Esophagus mucosa (tissue), 1 donor: ENCODE results near the gene C6orf47. TPM values are rescaled to one million over a fixed set of nuclear protein-coding genes. Genes with fewer than 3 reads are reported as not detected.
A peak's percentile ranks its signal among the peaks of the same experiment; 100 is the strongest.

ENCODE experiments used
- ATAC-seq: fragments of 200-7000 bp; cut with Tn5 transposase; one replicate; pipeline ENCODE4 v1.9.1; 2020
- total RNA-seq: library from RNA; stranded (reverse); gene quantifications from one replicate; pipeline ENCODE4 v1.2.4, GENCODE V29; 2023
- donor health status: DM: yes; HTN: yes; CAD: no.

Gene C6orf47
- total RNA-seq, 1 donor from 2014 or later: 18.1 TPM

DNA sequence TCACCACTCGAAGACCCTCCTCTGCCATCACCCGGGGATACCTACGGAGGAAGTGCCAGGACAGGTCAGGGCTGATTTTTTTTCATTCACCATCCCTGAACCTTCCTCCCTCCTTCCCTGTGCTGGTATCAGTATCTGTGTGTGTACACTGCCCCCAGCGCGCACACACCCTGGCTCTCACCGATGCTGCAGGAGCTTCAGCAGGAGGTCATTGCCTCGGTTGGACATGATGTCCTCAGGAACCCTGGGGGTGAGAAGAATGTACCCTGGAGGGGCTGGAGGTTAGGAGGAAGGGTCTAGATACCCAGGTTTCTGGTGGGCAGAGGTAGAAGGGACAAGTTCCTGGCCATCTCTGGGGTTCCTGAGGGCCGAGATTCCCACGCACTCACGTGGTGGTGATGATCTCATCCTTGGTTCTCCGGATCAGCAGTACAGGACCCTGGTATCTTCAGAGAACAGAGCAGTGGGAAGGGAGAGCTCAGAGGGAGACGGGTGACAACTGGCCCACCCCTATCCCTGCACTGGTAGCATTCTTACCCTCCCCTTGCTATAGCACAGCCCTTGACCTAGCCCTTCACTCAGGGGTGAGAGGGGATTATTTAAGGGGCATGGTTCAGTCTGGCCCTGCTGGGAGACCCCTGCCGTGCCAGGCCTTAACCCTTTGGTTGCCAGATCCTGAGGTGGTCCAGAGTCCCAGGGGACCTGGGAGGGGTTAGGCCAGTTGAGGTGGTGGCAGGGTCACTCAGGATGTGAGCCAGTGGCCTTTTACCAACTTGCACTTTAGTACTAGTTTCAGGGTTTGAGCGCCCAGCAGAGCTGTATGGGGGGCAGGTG lies 27.5 kb upstream of the C6orf47 start:
- no peak for ATAC-seq

DNA sequence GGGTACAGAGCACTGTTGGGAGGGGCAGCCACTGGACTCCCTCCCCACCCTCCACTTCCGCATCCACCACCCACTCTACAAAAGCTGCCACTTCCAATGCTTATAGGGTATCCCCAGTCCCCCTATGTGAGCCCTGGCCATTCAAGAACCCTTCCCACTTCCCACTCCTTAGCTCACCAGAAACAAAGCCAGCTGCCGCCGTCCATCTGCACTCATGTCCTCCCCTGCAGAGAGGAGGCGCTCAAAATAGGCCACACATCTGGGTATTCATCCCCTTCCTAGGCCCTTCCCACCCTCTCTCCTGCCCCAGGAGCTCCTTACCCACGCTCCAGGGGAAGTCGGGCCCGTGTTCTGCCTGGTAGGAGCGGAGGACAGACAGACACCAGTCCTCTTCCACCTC lies 26.7 kb upstream of the C6orf47 start:
- ATAC-seq: no peak

DNA sequence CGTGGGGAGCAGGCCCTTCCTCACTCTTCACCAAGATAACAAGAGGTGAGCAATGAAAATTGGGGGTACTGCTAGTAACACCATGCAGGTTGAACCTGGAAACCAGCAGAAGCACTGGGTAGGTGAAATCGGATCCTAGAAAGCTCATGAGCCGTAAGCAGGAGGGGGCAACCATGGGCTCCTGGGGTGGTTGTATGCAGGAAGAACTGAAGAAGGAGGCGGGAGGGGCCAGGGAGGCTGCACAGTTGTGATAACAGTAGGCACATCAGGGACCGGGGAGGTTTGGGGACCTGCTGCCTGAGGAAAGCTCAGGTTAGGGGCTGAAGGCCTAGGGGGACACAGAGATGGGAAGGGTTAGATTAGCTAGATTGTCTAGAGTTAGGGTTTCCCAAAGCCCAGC lies 25.9 kb upstream of the C6orf47 start:
- no peak for ATAC-seq

DNA sequence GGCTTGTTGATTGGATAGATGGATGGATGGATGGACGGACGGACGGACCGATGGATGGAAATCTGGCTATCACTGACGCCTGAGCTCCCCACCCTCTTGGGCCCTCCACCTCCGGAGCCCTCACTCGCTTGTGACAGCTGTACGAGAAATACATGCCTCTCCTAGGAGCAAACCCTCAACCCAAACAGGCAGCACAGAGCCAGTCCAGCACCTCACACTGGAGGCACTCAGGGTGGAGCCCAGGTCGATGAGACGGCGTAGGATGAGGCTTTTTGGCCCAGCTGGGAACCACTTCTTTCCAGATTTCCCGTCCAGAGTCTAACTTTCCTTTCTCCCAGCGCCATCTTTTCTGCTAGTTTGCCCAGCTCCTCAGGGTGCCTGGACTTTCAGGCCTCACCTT lies 23.0 kb upstream of the C6orf47 start:
- no peak for ATAC-seq

DNA sequence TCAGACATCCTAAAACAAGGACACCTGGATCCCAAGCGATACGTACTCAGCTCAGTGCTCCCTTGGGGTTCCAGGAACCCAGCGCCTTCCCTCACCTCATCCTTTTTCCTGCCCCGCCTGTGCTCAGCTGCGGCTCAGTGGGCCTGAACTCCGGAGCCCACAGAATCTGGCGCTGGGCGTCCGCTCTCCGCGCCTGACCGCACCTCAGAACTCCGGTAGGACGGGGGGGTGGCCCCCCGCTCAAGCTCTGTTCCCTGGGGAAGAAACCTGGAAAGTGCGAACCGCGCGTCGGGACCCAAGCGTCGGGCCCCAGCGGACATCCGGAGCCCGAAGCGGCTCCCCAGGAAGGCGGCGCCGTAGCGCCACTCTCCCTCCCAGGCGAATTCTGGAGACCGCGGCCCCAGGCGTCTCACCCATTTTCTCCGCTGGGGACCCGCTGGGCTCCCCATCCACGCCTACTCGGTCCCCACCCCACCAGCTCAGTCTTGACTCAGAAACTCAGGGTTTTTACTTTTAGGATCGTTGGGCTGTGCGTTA lies 20.6 kb upstream of the C6orf47 start:
- ATAC-seq: peak; percentile 39

DNA sequence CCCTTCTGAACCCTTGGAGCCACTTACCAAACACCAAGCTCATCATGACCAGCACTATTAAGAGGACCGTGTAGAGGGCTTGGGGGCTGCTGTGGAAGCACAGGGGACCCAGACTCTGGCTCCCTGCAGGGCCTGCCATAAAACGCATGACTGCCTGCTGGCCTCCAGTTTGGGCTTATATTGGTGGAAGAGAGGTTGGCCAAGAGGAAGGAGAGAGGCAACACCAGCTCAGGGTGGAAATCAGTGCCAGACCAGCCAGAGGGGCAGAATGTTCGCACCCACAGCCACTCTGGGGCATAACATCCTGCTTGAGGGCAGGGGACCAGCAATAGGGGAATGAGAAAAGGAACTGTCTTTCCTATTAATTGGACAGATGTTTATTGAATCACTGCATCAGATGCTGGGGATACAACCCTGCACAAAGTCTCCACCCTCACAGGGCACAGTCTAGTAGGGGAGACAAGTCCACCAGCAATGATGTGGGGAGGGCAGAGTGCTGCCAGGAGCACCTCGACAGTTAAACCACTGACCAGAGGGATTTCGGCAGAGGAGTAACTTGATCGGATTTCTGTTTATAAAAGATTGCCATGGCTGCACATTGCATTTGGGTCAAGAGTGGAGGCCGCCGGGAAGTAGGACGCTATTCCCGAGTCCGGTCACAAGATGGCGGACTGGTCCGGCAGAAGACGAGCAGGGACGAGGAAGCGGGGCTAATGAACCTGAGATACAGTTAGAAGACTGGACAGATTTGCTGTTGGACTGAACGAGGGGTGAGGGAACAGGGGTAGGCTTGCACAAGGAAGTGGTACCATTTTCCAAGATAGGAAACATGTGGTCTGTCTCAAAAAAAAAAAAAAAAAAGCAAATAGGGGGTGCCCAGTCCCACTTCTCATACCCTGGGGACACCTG lies 19.9 kb upstream of the C6orf47 start, which contains the start of gene LY6G5C:
Gene LY6G5C (minus strand): TSS at position 842 of the 909 bp plus-strand sequence. CDS start 694 bp downstream, at position 148.
- ATAC-seq: peak; percentile 78

DNA sequence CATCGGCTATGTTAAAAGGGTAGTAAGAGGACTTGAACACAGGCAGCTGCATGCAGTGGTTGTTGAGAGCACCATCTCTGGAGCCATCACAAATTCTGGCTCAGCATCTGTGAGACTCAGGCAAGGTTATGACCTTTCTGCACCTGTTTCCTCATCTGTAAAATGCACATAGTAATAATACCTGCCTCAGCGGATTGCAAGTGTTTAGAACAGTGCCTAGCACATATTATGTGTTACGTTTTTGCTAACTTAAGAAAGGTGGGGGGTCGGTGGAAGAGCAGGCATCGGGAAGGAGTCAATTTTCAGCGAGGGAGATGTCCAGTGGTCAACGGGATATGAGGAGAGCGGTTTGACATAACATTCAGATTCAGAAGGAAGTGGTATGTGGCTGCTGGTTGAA lies 17.4 kb upstream of the C6orf47 start:
- no peak for ATAC-seq

DNA sequence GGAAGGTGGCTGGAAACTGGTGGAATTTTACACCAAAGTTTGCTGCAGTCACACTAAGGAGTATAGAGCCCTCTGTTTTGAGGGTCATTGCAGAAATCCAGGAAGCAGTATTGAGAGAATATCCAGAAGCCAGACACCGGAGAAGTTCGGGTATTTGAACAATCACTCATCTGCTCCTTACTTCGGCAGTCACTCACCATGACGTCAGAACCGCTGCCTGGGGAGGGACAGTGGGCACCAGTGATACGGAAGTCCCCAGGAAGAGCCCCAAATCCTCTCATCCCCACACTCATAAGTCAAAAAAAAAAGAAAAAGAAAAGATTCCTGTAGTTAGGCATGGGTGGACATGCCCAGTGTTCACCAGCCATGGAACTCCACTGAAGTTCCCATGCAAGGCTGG lies 16.3 kb upstream of the C6orf47 start:
- no peak for ATAC-seq

DNA sequence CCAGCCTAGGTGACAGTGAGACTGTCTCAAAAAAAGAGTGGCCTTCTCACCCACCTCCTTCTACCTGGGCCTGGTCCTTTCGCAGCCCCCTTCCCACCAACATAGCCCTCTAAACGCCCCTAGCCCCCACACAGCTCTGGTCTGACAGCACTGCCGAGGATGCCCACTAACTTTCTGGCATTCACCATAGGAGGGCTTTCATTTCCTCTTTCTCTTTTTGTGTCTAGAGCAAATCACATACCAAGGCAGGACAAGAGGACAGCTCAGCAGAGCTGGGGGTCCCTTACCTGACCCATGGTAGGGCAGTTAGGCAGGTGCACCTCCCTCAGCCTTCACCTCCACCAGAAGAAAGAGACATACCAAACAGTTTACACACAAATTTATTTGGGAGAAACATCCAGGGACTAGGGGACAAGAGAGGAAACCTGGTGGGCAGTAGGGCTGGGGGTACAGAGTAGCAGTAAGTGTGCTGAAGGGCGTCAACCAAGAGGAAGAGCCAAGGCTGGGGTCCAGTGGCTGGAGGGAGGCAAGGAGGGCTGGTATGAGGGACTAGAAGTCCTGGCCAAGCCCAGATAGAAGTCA lies 15.8 kb upstream of the C6orf47 start:
- no peak for ATAC-seq

DNA sequence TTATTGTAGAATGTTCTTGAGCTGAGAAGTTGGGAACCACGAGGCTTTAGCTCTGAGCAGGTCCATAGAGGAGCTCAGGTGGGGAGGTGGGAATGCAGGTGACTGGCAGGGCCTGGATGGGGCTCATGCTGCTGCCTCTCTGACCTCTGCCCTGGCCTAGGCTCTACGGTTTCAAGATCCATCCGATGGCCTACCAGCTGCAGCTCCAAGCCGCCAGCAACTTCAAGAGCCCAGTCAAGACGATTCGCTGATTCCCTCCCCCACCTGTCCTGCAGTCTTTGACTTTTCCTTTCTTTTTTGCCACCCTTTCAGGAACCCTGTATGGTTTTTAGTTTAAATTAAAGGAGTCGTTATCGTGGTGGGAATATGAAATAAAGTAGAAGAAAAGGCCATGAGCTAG lies 9.1 kb upstream of the C6orf47 start, which contains the start of gene LY6G5B:
Gene LY6G5B (plus strand): TSS at position 301 of the 400 bp plus-strand sequence. CDS start 975 bp downstream, outside the sequence.
- ATAC-seq: no peak

DNA sequence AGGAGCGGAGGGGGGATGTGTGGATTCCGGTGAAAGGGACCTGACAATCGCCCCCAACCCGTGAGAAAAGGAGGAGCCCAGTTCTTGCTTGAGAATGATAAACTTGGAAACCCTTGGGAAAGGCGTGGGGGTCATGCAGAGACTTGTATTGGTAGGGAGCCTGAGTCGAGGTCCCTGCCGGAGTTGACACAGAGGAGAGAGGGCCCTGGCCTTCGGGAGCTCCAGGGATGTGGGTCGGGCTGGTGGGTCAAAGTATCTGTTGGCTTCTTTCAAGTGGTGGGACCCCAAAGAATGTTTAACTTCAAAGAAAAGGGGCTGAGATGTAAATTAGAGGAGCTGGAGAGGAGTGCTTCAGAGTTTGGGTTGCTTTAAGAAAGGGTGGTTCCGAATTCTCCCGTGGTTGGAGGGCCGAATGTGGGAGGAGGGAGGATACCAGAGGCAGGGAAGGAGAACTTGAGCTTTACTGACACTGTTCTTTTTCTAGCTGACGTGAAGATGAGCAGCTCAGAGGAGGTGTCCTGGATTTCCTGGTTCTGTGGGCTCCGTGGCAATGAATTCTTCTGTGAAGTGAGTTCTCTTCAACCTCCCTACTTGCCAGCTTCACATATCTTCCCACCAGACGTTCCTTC lies 5.9 kb upstream of the C6orf47 start:
- ATAC-seq: no peak

DNA sequence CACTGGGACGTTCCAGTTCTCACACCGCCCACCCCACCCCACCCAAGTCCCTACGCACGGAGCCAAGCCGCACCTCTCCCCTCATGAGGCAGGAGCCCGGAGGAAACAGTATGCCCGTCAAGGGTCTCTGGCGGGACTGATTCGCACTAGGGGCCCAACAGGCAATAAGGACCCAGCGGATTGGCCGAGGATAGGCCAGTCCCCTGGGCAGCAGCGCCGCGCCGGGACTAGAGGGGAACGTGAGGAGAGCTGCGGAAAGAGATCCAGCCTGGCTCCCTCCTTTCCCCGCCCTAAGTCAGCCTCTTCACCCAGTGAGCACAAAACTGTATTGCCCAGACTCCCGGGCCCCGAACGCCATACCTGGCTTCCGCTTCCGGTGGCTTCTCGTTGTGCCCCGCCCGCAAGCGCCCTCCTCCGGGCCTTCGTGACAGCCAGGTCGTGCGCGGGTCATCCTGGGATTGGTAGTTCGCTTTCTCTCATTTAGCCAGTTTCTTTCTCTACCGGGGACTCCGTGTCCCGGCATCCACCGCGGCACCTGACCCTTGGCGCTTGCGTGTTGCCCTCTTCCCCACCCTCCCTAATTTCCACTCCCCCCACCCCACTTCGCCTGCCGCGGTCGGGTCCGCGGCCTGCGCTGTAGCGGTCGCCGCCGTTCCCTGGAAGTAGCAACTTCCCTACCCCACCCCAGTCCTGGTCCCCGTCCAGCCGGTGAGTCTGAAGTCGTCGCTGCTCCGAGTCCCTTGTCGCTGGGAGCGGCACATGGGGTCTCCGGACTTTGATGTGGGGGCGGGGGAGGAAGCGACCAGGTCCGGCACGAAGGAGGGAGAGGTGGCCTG lies 5.1 kb upstream of the C6orf47 start, which contains the start of gene CSNK2B:
Gene CSNK2B (plus strand): TSS at position 580 of the 836 bp plus-strand sequence. CDS start 752 bp downstream, outside the sequence.
- ATAC-seq: peak; percentile 86

DNA sequence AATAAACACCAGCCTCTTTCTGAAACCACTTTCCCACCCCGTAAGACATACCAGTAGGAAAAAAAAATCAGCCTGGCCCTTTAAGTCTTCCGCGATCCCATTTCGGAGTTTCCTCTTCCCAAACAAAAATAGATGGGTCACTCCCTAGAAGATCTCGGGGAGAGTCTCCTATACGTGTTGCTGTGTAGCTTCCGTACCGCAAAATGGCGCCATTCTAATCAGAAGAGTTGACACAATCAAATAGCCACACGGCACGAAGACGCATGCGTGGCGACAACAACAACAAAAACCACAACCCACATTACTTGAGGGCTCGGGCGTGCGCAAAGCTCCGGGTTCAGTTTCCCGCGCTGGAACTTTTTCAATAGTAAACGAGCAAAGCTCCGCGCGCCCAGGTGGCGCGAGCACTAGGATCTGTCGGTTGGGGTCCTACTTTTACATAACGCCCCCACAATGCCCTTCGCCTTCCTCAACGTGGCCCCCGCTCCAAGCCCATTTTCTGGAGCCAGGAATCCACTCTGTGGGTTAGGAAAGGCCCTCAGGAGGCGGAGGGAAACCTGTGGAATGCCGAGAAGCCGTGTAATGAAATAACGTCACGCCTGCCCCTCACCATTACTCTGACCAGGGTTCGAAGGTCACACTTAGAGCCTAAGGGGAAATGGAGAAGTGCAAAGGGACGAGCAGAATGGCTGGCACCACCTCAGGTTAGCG lies 4.4 kb upstream of the C6orf47 start, which contains the start of gene GPANK1:
Gene GPANK1 (minus strand): TSS at position 208 of the 711 bp plus-strand sequence. CDS start 519 bp downstream, outside the sequence.
- peak; percentile 69 for ATAC-seq

DNA sequence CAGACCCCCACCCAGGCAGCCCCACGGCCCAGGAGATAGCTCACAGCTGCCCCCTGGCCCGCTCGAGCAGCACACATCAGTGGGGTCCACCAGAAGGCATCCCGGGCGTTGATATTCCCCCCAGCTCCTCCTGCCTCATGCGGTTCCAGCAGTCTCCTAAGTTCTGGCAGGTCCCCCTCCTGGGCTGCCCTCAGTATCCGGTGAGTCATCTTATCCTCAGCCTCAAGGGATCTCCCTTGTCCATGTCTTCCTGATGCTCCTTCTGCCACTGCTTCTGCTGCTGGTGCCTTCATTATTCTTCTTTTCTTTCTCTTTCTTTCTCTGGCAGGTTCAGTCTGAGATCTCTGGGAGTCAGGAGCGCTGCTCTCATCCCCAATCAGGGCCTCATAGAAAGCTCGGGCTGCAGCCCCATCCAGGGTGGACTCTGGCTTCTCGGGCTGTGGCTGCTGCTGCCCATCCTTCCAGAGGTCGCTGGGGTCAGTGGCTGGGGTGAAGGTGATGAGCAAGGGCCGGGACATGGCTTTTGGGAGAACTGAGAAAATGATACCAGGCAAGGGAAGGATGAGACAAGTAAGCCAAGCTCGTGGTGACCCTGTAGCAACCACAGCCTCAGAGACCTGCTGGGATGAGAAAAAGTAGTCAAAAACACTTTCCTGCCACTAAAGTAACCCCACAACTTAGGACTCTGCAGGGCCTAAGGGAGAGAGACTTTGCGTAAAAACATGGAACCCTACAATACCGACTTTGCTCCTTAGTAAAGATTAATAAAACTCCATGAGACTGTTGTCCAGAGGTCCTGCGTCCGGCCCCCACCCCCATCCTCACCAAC lies 3.6 kb upstream of the C6orf47 start:
- peak; percentile 4 for ATAC-seq

DNA sequence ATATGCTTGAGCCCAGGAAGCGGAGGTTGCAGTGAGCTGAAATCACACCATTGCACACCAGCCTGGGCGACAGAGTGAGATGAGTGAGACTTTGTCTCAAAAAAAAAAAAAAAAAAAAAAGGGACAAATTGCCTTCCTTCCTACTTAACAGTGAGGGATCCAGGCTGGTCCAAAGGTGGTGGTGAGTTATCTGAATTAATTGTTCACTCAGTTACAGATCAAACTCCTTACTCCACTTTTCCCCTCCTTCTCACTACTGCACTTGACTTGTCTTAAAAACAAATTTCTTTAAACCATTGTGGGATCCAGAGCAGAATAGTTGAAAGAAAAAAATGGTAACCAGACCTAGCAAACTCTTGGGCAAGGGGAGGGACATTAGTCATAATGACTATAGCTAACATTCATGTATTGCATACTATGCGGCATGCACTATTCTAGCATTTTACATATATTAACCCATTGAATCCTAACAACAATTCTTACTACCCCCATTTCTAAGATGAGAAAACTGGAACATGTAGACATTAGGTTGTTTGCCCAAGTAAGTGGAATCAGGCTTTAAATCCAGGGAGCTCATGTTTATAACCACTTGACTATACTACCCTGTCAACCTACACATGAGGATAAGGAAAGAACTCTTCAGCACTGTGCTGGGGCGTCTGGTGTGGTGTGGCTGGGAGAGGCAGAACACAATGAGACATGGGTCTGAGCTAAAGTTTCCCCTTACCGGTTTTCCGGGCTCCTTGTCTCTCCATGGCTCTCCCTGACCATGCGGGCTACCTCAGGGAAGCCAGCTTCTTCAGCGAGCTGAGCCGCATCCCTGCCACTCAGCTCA lies 2.8 kb upstream of the C6orf47 start:
- ATAC-seq: no peak

DNA sequence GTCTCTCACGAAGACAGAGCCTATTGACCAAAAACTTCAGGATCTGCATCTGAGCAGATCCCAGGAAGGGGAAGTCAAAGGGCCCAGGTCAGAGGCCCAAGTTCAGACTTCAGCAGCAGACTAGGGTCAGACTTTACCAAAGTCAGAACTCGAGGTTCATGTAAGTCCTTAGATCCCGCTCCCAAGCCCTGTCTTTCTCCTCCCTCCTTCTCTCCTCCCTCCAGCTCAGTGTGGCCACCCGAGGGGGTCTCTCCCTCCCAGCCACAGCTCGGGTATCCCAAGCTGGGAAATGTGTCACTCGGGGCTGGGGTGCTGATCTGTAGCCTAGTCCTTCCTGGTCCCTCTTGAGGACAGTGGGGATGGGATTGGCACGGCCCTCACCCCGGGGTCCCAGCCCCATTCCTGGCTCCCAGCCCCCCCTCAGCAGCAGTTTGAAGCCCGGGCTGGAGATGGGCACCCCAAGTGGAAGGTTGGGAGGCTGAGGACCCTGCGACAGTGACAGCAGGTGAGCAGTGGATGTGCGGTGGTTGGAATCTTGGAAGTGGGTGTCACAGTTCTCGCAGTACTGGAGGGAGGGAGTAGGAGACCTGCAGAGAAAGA lies 1.6 kb upstream of the C6orf47 start:
- ATAC-seq: no peak

DNA sequence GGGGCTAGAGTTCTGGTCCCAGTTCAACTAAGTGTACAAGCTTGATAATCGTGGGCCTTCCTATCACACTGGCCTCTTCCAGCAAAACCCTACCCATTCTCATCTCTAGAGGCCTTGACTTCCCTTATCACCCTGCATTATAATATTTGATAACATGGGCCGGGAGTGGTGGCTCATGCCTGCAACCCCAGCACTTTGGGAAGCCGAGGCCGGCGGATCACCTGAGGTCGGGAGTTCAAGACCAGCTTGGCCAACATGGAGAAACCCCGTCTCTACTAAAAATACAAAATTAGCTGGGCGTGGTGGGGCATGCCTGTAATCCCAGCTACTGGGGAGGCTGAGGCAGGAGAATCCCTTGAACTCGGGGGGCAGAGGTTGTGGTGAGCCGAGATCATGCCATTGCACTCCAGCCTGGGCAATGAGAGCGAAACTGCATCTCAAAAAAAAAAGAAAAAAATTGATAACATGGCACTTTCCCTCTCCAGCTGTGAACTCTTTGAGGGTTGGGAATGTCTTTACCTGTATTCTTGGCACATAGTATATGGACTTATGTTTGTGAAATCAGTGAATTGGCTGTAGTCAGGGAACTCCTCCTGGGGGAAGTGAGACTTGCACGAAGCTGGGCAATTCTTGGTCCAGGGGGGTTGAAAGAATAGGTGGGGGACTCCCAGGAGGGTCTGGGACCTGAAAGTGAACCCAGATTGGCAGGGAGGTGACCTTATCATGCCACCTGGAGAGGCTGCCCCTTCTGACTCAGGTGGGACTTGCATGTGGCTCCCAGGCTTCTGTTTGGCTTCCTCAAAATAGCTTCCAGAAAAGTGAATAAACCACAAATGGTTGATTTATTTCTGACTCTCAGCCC lies 915 bp upstream of the C6orf47 start:
- no peak for ATAC-seq
